Measurements from ENCODE around the gene PAK5.

PAK5 gene

GRCh38 chr20:9515741-9516233, 323.1 kb downstream of the PAK5 start:
- no peak for DNase-seq

- no peak for DNase-seq
Observed at GRCh38 chr20:9515214-9515585, 323.7 kb downstream of the PAK5 start.

GRCh38 chr20:9514461-9515213, 324.2 kb downstream of the PAK5 start, which contains the start of gene LAMP5:
Gene LAMP5, plus strand, starts transcription at chr20:9514590. Its CDS starts 263 bp downstream, at chr20:9514853.
- no peak for DNase-seq

- DNase-seq = no peak
Observed at GRCh38 chr20:9514072-9514460, 324.8 kb downstream of the PAK5 start.

GRCh38 chr20:9510911-9511310, 328.0 kb downstream of the PAK5 start:
- no peak for DNase-seq

- no peak for DNase-seq
Observed at GRCh38 chr20:9509246-9509645, 329.6 kb downstream of the PAK5 start.

- no peak for DNase-seq
Observed at GRCh38 chr20:9508696-9509178, 330.1 kb downstream of the PAK5 start.

GRCh38 chr20:9508240-9508661, 330.6 kb downstream of the PAK5 start:
- DNase-seq = no peak

- DNase-seq = no peak
Observed at GRCh38 chr20:9507544-9508239, 331.2 kb downstream of the PAK5 start.

GRCh38 chr20:9506964-9507369, 331.9 kb downstream of the PAK5 start:
- DNase-seq = no peak

GRCh38 chr20:9506280-9506821, 332.5 kb downstream of the PAK5 start:
- DNase-seq = no peak

GRCh38 chr20:9503526-9504245, 335.2 kb downstream of the PAK5 start:
- no peak for DNase-seq

- no peak for DNase-seq
Observed at GRCh38 chr20:9501473-9501872, 337.4 kb downstream of the PAK5 start.

- DNase-seq = no peak
Observed at GRCh38 chr20:9500121-9500520, 338.8 kb downstream of the PAK5 start.

GRCh38 chr20:9499126-9499899, 339.6 kb downstream of the PAK5 start:
- no peak for DNase-seq

- no peak for DNase-seq
Observed at GRCh38 chr20:9498322-9498721, 340.6 kb downstream of the PAK5 start.

- DNase-seq = no peak
Observed at GRCh38 chr20:9496155-9496554, 342.7 kb downstream of the PAK5 start.

GRCh38 chr20:9495701-9496100, 343.2 kb downstream of the PAK5 start:
- no peak for DNase-seq

GRCh38 chr20:9493803-9494202, 345.1 kb downstream of the PAK5 start:
- DNase-seq = no peak

GRCh38 chr20:9492067-9492466, 346.8 kb downstream of the PAK5 start:
- DNase-seq = no peak

- DNase-seq = no peak
Observed at GRCh38 chr20:9491324-9491723, 347.6 kb downstream of the PAK5 start.

- no peak for DNase-seq
Observed at GRCh38 chr20:9490631-9491030, 348.2 kb downstream of the PAK5 start.

Data from CD4-positive, alpha-beta T cell treated with Interleukin-17A for 4 hours (primary cell).